Panc1 (cell line): ENCODE data around the gene AK8. TPM values are rescaled to one million over a fixed set of nuclear protein-coding genes. Genes with fewer than 3 reads are reported as not detected.

ENCODE experiments used
- ATAC-seq: fragments of 200-7000 bp; cut with Tn5 transposase; 2 replicates; pipeline ENCODE4 v1.9.1; 2020; ENCODE audit warnings: mild to moderate bottlenecking, moderate library complexity
- BruUV-seq: library from RNA; stranded (reverse); fragments of 400-500 nt; replicated peaks from 2 replicates; lab custom pipeline; 2021; lab: Mats Ljungman, UMichigan
- CTCF ChIA-PET: fragments of 300-600 bp; sonication (Branson Sonifier 250); formaldehyde crosslinking; loops from one replicate; lab custom pipeline; 2022; ENCODE audit warnings: antibody characterized with exemption; lab: Charles Lee
- POLR2A ChIA-PET: fragments of 300-600 bp; sonication (Branson Sonifier 250); formaldehyde crosslinking; loops from one replicate; lab custom pipeline; 2022; ENCODE audit warnings: antibody characterized with exemption; lab: Charles Lee
- DNase-seq: peaks from one replicate; pipeline ENCODE4 v3.0.0-alpha.2; 2010; ENCODE audit warnings: low read depth, low spot score
- H3K27ac ChIP-seq: 2 replicates; pipeline ENCODE4 v1.5.1; 2011; ENCODE audit warnings: mild to moderate bottlenecking, low read length, inconsistent platforms
- H3K27me3 ChIP-seq: fragments of 200-500 bp; sonication (Bioruptor generic); 2 replicates; pipeline ENCODE4 v1.6.0; 2014; ENCODE audit warnings: low read length, inconsistent platforms; ENCODE audit not compliant: control insufficient read depth, insufficient read depth
- H3K36me3 ChIP-seq: fragments of 200-500 bp; sonication (Bioruptor generic); 2 replicates; pipeline ENCODE4 v1.5.1; 2014; ENCODE audit warnings: inconsistent platforms, mild to moderate bottlenecking, low read length, moderate library complexity; ENCODE audit not compliant: control insufficient read depth, insufficient read depth
- H3K4me1 ChIP-seq: 2 replicates; pipeline ENCODE4 v1.5.1; 2011; ENCODE audit warnings: inconsistent platforms, mild to moderate bottlenecking, low read length, moderate library complexity; ENCODE audit not compliant: control insufficient read depth, insufficient read depth
- H3K4me3 ChIP-seq, 2 experiments: 2 replicates each; pipeline ENCODE4 v1.5.1; 2011 to 2012; ENCODE audit warnings: low read depth in 2 of 2, low read length in 2 of 2, mild to moderate bottlenecking in 2 of 2, inconsistent platforms in 1 of 2, moderate library complexity in 1 of 2
- H3K9me3 ChIP-seq: fragments of 200-500 bp; sonication (Bioruptor generic); 2 replicates; pipeline ENCODE4 v1.5.1; 2014; ENCODE audit warnings: low read depth, mild to moderate bottlenecking, inconsistent platforms, low read length, moderate library complexity; ENCODE audit not compliant: control insufficient read depth, insufficient read depth
- POLR2AphosphoS5 ChIP-seq: IDR thresholded peaks from 2 replicates; pipeline ENCODE4 v1.6.1; 2012; ENCODE audit warnings: mild to moderate bottlenecking, low read depth, low read length, moderate library complexity
- SIN3A ChIP-seq: IDR thresholded peaks from 2 replicates; pipeline ENCODE4 v1.6.1; 2012; ENCODE audit warnings: low read depth, mild to moderate bottlenecking, low read length, moderate library complexity, borderline replicate concordance; ENCODE audit not compliant: insufficient read depth
- TCF7L2 ChIP-seq: IDR thresholded peaks from 2 replicates; pipeline ENCODE4 v1.6.1; 2011; ENCODE audit warnings: mild to moderate bottlenecking, low read depth, low read length, inconsistent platforms
- in situ Hi-C: cut with HindIII; loops from 2 replicates; pipeline ENCODE4 v1.10.0; 2016; ENCODE audit warnings: low sequenced_read_pairs, low pct_unique_long_range_greater_than_20kb
- intact Hi-C: fragments of 100-400 bp; cut with micrococcal nuclease; formaldehyde crosslinking; loops from one replicate; pipeline ENCODE4 v1.10.0; 2022; ENCODE audit not compliant: unreplicated experiment
- total RNA-seq: library from RNA; stranded (reverse); gene quantifications from one replicate; pipeline ENCODE4 v1.2.1, GENCODE V29; 2021; ENCODE audit not compliant: unreplicated experiment
- TF ChIP-seq, protein P1 (sequence below), 2 experiments: IDR thresholded peaks; 2 replicates each; pipeline ENCODE4 v1.6.1; 2011 to 2012; ENCODE audit warnings: low read depth in 2 of 2, control low read depth in 1 of 2, low read length in 1 of 2, mild to moderate bottlenecking in 1 of 2, moderate library complexity in 1 of 2; ENCODE audit not compliant: insufficient read depth in 1 of 2
- TF ChIP-seq, protein P2 (sequence below): fragments of 450-650 bp; IDR thresholded peaks from 2 replicates; pipeline ENCODE4 v1.5.1; 2017; ENCODE audit warnings: mild to moderate bottlenecking

Gene AK8
- total RNA-seq, 1 experiment from 2014 or later, result 0.39 TPM

DNA sequence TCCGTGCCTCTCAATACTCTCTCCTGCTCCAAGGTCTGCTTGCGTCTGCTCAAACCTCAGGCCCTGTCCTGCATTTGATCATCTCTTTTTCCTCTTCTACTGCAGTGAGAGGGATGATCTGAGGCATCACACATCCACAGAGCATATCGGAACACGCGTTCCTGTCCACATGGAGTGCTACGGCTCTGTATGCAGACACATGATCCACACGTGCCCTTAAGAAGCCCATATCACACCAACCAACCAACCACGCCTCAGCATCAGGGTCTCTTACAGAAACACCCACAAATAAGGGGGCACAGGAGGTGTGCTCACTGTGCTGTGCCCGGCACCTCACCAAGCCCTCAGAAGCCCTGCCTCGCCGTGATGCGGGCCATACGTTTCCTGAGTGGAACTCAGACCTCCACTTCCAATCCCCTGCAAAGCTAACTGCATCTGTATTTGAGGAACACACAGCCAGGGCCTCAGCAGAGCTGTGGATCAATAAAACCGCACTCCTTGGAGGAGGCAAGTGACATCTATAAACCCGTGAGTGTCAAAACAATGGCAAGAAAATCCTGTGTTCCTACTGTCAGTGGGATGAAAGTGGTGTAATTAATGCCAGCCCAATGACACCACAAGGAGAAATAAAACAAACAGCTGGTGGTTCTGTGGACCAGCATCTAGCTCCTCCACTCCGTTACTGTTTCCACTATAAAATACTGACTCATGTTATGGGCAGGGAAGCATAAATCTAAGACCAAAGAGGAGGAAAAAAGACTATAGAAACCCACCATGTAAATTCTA, 40.4 kb downstream of the AK8 start:
- TF ChIP-seq SIN3A (no peak), POLR2AphosphoS5 (no peak), TCF7L2 (no peak)
- TF ChIP-seq, protein P1, sequence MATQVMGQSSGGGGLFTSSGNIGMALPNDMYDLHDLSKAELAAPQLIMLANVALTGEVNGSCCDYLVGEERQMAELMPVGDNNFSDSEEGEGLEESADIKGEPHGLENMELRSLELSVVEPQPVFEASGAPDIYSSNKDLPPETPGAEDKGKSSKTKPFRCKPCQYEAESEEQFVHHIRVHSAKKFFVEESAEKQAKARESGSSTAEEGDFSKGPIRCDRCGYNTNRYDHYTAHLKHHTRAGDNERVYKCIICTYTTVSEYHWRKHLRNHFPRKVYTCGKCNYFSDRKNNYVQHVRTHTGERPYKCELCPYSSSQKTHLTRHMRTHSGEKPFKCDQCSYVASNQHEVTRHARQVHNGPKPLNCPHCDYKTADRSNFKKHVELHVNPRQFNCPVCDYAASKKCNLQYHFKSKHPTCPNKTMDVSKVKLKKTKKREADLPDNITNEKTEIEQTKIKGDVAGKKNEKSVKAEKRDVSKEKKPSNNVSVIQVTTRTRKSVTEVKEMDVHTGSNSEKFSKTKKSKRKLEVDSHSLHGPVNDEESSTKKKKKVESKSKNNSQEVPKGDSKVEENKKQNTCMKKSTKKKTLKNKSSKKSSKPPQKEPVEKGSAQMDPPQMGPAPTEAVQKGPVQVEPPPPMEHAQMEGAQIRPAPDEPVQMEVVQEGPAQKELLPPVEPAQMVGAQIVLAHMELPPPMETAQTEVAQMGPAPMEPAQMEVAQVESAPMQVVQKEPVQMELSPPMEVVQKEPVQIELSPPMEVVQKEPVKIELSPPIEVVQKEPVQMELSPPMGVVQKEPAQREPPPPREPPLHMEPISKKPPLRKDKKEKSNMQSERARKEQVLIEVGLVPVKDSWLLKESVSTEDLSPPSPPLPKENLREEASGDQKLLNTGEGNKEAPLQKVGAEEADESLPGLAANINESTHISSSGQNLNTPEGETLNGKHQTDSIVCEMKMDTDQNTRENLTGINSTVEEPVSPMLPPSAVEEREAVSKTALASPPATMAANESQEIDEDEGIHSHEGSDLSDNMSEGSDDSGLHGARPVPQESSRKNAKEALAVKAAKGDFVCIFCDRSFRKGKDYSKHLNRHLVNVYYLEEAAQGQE (IDR thresholded peaks at IDR 0.05; ENCODE audit: insufficient read depth in 1 of 2, low read depth in 2 of 2, low read length in 1 of 2), result no peak
- TF ChIP-seq, protein P2, sequence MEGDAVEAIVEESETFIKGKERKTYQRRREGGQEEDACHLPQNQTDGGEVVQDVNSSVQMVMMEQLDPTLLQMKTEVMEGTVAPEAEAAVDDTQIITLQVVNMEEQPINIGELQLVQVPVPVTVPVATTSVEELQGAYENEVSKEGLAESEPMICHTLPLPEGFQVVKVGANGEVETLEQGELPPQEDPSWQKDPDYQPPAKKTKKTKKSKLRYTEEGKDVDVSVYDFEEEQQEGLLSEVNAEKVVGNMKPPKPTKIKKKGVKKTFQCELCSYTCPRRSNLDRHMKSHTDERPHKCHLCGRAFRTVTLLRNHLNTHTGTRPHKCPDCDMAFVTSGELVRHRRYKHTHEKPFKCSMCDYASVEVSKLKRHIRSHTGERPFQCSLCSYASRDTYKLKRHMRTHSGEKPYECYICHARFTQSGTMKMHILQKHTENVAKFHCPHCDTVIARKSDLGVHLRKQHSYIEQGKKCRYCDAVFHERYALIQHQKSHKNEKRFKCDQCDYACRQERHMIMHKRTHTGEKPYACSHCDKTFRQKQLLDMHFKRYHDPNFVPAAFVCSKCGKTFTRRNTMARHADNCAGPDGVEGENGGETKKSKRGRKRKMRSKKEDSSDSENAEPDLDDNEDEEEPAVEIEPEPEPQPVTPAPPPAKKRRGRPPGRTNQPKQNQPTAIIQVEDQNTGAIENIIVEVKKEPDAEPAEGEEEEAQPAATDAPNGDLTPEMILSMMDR, result no peak
- no peak for ATAC-seq
- BruUV-seq, result no TSS peak
- intact Hi-C loops, result no loop called here
- in situ Hi-C loops, result no loop called here
- Histone ChIP-seq H3K9me3 (no peaks in the 10 kb centered on the region), H3K27ac (no peak overlapping the region), H3K36me3 (no peaks in the 10 kb centered on the region), H3K27me3 (no peaks in the 10 kb centered on the region), H3K4me3 (no peak overlapping the region), H3K4me1 (no peaks in the 10 kb centered on the region; the same call in 1 of the 2 replicates)
- ChIA-PET POLR2A (no interaction called here), CTCF (no interaction called here)
- no peak for DNase-seq

DNA sequence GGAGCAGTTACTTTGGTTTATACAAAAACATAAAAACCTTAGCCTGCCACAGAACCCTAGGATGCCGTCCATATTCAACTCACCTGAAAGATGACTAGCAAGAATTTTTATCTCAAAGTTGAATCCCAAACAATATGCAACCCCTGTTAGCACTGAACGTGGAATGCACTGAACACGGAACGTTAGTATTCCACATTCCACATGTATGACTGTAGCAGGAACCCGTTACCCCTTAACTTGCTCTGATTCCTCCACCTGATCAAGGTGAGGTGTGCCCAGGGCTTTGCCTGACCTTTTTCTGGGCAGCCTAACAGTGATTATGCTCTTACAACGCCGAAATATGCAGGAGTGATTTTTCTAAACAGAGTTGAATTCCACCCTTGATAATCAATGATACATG, 43.7 kb downstream of the AK8 start:
- no TSS peak for BruUV-seq
- DNase-seq (no peak), ATAC-seq (no peak)
- Histone ChIP-seq H3K4me1 (no peaks in the 10 kb centered on the region; the same call in 1 of the 2 replicates), H3K27ac (no peak overlapping the region), H3K27me3 (0 out of 2 replicates have a peak, but pooled peaks cover 2% of the 10 kb centered on the region), H3K4me3 (no peak overlapping the region), H3K9me3 (no peaks in the 10 kb centered on the region), H3K36me3 (no peaks in the 10 kb centered on the region)
- ChIA-PET CTCF (no interaction called here), POLR2A (no interaction called here)
- intact Hi-C loops, result no loop called here
- in situ Hi-C loops, result no loop called here
- TF ChIP-seq, protein P1 (IDR thresholded peaks at IDR 0.05; ENCODE audit: insufficient read depth in 1 of 2, low read depth in 2 of 2, low read length in 1 of 2), result no peak
- TF ChIP-seq, protein P2, result no peak
- no peak for TF ChIP-seq POLR2AphosphoS5
- TF ChIP-seq SIN3A, result no peak
- TF ChIP-seq TCF7L2, result no peak
